Astrocyte (in vitro differentiated cells and primary cell): ENCODE data around the gene LCK.

Source experiments
- EZH2 ChIP-seq: IDR thresholded peaks from 2 replicates; pipeline ENCODE4 v1.6.1; 2012; ENCODE audit warnings: mild to moderate bottlenecking, low read length, inconsistent platforms; ENCODE audit not compliant: insufficient read depth
- TF ChIP-seq, protein P1 (sequence below): IDR thresholded peaks from 2 replicates; pipeline ENCODE4 v1.5.1; 2011; ENCODE audit warnings: low read depth, mild to moderate bottlenecking, inconsistent platforms, low read length, moderate library complexity; ENCODE audit not compliant: insufficient read depth

DNA sequence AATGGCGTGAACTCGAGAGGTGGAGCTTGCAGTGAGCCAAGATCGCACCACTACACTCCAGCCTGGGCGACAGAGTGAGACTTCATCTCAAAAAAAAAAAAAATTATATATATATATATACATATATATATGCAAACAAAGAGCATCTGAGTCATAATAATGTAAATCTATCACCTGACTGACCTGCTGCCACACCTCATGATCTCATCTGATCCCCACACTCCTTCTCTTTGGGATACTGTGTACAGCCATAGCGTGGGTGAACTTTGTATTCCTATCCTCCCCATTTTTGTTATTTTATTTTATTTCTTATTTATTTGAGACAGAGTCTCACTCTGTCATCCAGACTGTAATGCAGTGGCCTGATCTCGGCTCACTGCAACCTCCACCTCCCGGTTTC, 38.2 kb downstream of the LCK start:
- TF ChIP-seq, protein P1, sequence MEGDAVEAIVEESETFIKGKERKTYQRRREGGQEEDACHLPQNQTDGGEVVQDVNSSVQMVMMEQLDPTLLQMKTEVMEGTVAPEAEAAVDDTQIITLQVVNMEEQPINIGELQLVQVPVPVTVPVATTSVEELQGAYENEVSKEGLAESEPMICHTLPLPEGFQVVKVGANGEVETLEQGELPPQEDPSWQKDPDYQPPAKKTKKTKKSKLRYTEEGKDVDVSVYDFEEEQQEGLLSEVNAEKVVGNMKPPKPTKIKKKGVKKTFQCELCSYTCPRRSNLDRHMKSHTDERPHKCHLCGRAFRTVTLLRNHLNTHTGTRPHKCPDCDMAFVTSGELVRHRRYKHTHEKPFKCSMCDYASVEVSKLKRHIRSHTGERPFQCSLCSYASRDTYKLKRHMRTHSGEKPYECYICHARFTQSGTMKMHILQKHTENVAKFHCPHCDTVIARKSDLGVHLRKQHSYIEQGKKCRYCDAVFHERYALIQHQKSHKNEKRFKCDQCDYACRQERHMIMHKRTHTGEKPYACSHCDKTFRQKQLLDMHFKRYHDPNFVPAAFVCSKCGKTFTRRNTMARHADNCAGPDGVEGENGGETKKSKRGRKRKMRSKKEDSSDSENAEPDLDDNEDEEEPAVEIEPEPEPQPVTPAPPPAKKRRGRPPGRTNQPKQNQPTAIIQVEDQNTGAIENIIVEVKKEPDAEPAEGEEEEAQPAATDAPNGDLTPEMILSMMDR = no peak
- TF ChIP-seq EZH2 = no peak
